ENCODE measurements around the gene PRAC1.
"Not testable (repeated sequence)": the region's sequence is repeated elsewhere in the genome, so short reads cannot be mapped to it uniquely, and the experiment has no call there.

PRAC1 gene

DNA sequence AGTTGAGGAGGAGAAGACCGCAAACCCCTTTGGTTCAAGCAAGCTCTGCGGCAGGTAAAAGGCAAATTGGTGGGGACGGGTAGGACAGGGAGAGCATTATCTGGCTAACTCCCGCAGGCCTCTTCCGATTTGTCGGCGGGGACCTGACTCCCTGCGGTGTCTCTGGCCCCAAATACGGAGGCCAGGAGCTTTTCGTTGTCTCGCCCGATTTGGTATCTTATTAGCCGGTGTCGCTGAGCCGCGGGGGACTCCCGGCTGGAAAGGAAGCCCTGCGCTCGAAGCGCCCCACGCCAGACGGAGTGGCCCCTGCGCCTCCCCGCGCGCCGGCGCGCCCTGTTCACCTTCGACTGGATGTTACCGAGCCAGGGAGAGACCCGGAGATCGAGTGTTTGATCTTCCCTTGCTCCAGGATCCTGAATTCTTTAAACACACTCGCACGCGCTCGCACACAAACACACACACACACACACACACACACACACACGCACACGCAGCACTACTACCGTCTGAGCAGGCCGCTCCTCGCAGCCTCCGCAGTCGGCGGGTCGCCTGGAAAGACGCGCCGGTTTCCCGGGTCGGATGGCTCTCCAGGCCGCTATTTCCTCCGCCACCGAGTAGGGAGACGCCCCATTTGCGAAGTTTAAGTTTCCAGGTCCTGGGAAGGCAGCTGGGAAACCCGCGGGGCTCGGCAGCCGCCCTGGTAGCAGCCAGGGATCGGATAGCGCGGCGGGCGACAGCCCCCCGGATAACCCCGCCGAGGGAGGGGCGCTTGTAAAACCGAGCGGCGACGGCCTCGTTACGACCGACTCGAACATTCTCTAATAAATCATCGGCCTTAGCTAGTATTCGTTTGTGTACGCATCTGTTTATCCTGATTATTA, 3.3 kb downstream of the PRAC1 start:
- peak overlapping the region; percentile 70 to 76 for H3K4me3 ChIP-seq (ENCODE audit: low read length in 2 of 2)
- no peaks in the 10 kb centered on the region for H3K36me3 ChIP-seq (ENCODE audit: control insufficient read depth in 2 of 2, insufficient read depth in 2 of 2, low read length in 2 of 2)
- H3K9ac ChIP-seq (ENCODE audit: low read depth in 1 of 2, low read length in 2 of 2) = peak overlapping the region; percentile 80 to 87
- H3K27ac ChIP-seq (ENCODE audit: low read depth in 2 of 2, low read length in 2 of 2) = peak overlapping the region; percentile 84 to 94
- peaks cover 23 to 33% of the 10 kb centered on the region in 2 donors for H3K27me3 ChIP-seq (ENCODE audit: control insufficient read depth in 2 of 2, insufficient read depth in 2 of 2, low read length in 2 of 2)
- no peaks in the 10 kb centered on the region for H3K9me3 ChIP-seq (ENCODE audit: control insufficient read depth in 2 of 2, low read length in 2 of 2)
- peaks cover 4 to 6% of the 10 kb centered on the region in 2 donors for H3K4me1 ChIP-seq (ENCODE audit: control insufficient read depth in 2 of 2, insufficient read depth in 2 of 2, low read length in 2 of 2)

DNA sequence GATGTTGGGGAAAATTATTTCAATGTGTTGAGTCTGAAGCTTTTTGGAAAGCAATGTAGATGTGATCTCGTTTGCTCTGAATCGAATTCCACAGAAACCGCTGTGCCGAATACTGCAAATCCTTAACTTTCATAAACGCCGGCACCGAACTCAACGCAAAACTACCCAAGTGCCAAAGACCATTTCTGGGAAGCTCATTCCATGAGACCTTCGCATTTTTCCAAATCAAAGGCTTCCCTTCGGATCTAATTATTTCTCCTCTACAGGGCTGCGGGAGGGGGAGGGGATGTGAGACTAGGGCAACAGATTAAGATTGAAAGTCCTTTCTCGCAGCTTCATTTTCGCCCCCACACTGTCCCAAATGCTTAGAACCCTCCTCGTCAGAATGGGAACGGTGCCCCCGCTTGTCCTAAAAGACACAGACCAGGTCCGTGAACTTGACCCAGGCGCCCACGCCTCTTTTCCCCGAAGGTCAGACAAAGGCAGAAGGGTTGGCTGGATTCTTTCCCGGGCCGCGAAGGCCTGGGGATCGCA, 4.0 kb downstream of the PRAC1 start:
- no peaks in the 10 kb centered on the region for H3K9me3 ChIP-seq (ENCODE audit: control insufficient read depth in 2 of 2, low read length in 2 of 2)
- peaks cover 23 to 35% of the 10 kb centered on the region in 2 donors for H3K27me3 ChIP-seq (ENCODE audit: control insufficient read depth in 2 of 2, insufficient read depth in 2 of 2, low read length in 2 of 2)
- peak overlapping the region; percentile 84 to 94 for H3K27ac ChIP-seq (ENCODE audit: low read depth in 2 of 2, low read length in 2 of 2)
- peaks cover 2 to 6% of the 10 kb centered on the region in 2 donors for H3K4me1 ChIP-seq (ENCODE audit: control insufficient read depth in 2 of 2, insufficient read depth in 2 of 2, low read length in 2 of 2)
- no peaks in the 10 kb centered on the region for H3K36me3 ChIP-seq (ENCODE audit: control insufficient read depth in 2 of 2, insufficient read depth in 2 of 2, low read length in 2 of 2)
- peak overlapping the region; percentile 70 to 76 for H3K4me3 ChIP-seq (ENCODE audit: low read length in 2 of 2)
- peak overlapping the region; percentile 80 to 87 for H3K9ac ChIP-seq (ENCODE audit: low read depth in 1 of 2, low read length in 2 of 2)

DNA sequence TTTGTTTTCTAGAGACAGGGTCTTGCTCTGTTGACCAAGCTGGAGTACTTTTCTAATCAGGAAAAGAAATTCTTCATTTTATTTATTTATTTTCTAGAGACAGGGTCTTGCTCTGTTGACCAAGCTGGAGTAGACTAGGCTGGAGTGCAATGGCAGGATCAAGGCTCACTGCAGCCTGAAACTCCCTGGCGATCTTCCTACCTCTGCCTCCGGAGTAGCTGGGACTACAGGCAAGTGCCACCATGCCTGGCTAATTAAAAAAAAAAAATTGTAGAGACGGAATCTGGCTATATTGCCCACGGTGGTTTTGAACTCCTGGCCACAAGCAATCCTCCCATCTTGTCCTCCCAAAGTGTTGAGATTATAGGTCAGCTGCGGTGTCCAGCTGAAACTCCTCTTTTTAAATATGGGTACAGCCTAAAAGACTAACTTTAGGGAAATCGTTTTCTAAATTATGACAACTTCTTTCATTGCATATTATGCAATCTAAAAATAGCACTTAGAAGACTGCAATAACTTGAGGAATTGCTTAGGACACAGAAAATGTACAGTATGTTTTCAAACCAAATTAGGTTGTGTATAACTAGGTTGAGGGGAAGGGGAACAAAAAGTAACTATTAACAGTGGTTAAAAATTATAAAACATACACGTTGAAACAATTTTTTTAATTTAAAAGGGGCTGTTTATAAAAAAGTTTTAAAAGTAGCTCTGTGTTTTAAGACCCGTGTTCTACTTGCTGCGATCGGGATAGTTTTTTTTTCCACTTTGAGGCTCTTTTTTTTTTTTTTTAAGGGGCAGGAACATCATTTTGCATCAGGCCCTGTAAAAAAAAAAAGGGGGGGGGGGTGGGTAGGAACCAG, 4.7 kb downstream of the PRAC1 start:
- Histone ChIP-seq H3K9me3 (ENCODE audit: control insufficient read depth in 2 of 2, low read length in 2 of 2) (no peaks in the 10 kb centered on the region), H3K27me3 (ENCODE audit: control insufficient read depth in 2 of 2, insufficient read depth in 2 of 2, low read length in 2 of 2) (peaks cover 23 to 33% of the 10 kb centered on the region in 2 donors), H3K36me3 (ENCODE audit: control insufficient read depth in 2 of 2, insufficient read depth in 2 of 2, low read length in 2 of 2) (no peaks in the 10 kb centered on the region), H3K4me3 (ENCODE audit: low read length in 2 of 2) (peak overlapping the region; percentile 70 to 76), H3K27ac (ENCODE audit: low read depth in 2 of 2, low read length in 2 of 2) (peak overlapping the region; percentile 84 to 94), H3K4me1 (ENCODE audit: control insufficient read depth in 2 of 2, insufficient read depth in 2 of 2, low read length in 2 of 2) (peaks cover 2 to 6% of the 10 kb centered on the region in 2 donors), H3K9ac (ENCODE audit: low read depth in 1 of 2, low read length in 2 of 2) (peak overlapping the region; percentile 2 to 87)

DNA sequence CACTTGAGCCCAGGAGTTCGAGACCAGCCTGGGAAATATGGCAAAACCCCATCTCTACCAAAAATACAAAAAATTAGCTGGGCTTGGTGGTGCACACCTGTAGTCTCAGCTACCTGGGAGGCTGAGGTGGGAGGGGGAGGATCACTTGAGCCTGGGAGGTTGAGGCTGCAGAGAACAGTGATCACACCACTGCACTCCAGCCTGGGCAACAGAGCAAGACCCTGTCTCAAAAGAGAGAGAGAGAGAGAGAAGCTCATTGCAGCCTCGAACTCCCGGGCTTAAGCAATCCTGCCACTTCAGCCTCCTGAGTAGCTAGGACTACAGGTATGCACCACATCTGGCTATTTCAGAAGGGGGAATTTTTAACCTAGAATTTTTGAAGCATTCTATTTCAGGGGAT, 5.8 kb downstream of the PRAC1 start:
- H3K9ac ChIP-seq (ENCODE audit: low read depth in 1 of 2, low read length in 2 of 2); H3K4me1 ChIP-seq (ENCODE audit: control insufficient read depth in 2 of 2, insufficient read depth in 2 of 2, low read length in 2 of 2); H3K9me3 ChIP-seq (ENCODE audit: control insufficient read depth in 2 of 2, low read length in 2 of 2); H3K36me3 ChIP-seq (ENCODE audit: control insufficient read depth in 2 of 2, insufficient read depth in 2 of 2, low read length in 2 of 2); H3K4me3 ChIP-seq (ENCODE audit: low read length in 2 of 2): not testable (repeated sequence)
- peak overlapping the region; percentile 32 to 58 for H3K27ac ChIP-seq (ENCODE audit: low read depth in 2 of 2, low read length in 2 of 2)
- peaks cover 16 to 25% of the 10 kb centered on the region in 2 donors for H3K27me3 ChIP-seq (ENCODE audit: control insufficient read depth in 2 of 2, insufficient read depth in 2 of 2, low read length in 2 of 2)

DNA sequence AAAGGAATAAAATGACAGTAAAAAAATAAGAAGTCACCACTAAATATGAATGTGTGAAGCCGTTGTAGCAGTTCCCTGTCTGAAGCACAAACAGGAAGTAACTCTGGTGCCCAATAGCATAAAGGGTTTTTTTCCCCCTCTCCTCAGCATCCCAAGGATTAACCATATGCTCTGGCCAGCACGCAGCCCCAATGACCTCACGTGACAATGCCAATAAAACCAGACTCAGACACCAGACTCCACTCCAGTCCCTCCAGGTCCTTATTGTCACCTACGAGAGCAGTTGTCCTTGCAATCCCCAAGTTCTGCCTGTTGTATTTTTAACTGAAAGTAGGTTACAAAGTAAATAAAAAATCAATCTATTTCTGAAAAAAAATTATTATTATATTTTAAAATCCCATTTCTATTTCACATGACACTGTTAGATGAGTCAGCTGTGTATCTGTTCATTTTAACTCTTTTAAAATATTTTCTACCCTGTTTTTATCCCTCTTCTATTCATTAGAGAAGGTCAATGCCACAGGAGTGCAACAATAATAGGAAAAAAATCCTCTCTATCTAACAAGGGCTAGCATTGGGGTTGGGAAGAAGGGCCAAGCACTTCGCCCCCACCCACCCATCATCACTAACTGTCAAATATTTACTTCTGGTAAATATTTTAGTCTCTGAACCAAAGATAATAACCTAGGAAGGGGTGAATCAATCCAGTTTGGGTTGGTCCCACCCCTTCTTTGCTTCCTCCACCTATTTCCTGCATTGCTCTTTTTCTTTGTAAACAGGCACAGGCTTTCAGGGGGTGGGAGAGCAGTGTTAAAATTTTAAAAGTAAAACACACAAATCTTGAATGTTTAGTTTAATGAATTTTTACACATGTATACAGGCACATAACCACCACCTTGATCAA, 6.6 kb downstream of the PRAC1 start:
- Histone ChIP-seq H3K27me3 (ENCODE audit: control insufficient read depth in 2 of 2, insufficient read depth in 2 of 2, low read length in 2 of 2) (peaks cover 16 to 21% of the 10 kb centered on the region in 2 donors), H3K4me3 (ENCODE audit: low read length in 2 of 2) (no peak overlapping the region), H3K9ac (ENCODE audit: low read depth in 1 of 2, low read length in 2 of 2) (no peak overlapping the region), H3K9me3 (ENCODE audit: control insufficient read depth in 2 of 2, low read length in 2 of 2) (no peaks in the 10 kb centered on the region), H3K36me3 (ENCODE audit: control insufficient read depth in 2 of 2, insufficient read depth in 2 of 2, low read length in 2 of 2) (no peaks in the 10 kb centered on the region), H3K4me1 (ENCODE audit: control insufficient read depth in 2 of 2, insufficient read depth in 2 of 2, low read length in 2 of 2) (peaks cover 2 to 6% of the 10 kb centered on the region in 2 donors), H3K27ac (ENCODE audit: low read depth in 2 of 2, low read length in 2 of 2) (peak overlapping the region; percentile 32 to 44)

DNA sequence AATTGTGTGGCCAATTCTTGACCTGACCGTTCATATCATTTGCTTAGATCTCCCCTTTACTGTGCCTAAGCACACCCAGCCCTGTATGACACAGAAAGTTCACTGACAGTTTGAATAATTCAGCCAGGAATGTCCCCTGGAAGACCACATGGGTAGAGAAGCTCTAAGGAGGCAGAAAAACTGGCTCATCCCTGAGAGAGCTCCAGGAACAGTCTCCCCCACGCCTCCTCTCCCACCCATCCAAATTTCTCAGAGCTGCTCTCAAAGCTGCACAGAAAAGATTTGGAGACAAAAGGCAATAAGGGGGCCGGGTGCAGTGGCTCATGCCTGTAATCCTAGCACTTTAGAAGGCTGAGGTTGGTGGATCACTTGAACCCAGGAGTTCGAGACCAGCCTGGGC, 11.2 kb downstream of the PRAC1 start:
- H3K4me1 ChIP-seq (ENCODE audit: control insufficient read depth in 2 of 2, insufficient read depth in 2 of 2, low read length in 2 of 2) = no peaks in the 10 kb centered on the region
- peaks cover 2% of the 10 kb centered on the region in 2 donors for H3K27me3 ChIP-seq (ENCODE audit: control insufficient read depth in 2 of 2, insufficient read depth in 2 of 2, low read length in 2 of 2)
- H3K36me3 ChIP-seq (ENCODE audit: control insufficient read depth in 2 of 2, insufficient read depth in 2 of 2, low read length in 2 of 2) = peaks cover 0 to 2% of the 10 kb centered on the region in 2 donors
- H3K9ac ChIP-seq (ENCODE audit: low read depth in 1 of 2, low read length in 2 of 2) = no peak overlapping the region
- H3K27ac ChIP-seq (ENCODE audit: low read depth in 2 of 2, low read length in 2 of 2) = no peak overlapping the region
- no peaks in the 10 kb centered on the region for H3K9me3 ChIP-seq (ENCODE audit: control insufficient read depth in 2 of 2, low read length in 2 of 2)
- H3K4me3 ChIP-seq (ENCODE audit: low read length in 2 of 2) = no peak overlapping the region

DNA sequence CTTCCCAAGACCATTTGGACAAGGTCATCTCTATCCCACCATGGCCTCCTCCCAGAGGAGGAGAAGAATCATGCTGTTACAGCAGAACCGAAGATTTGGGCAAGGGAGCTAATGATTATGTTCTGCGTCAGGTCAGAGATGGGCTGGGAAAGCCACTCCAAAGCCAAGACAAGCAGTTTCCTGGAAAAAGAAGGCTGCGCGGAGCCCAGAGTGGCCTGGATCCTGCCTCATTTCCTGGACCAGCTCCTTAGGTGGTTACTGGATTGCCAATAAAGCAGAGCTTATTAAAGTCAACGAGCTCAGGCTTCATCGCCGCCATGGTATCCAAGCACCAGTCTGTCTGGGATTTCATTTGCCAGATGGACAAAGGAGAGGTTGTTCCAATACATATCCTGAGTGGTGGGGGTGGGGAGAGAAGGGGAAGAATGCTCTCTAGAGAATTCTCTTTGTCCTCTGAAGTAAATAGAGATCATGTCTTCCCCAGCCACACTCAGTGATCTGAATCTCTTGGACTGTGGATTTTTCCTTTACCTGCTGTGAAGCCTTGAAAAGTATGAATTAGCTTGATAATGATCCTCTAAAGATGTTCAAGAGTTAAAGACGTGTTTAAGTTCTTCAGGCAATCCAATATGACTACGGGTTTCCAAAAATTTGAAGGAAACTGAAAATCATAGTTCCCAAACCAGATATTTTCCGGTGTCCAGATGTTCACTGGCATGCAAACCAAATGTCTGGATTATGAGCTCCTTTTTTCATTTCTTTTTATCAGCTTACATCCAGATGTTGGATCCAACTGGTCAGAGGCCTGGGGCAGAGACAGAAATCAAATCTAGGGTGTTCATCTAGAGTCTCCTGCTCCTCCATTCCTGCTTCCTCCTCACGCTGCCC, 17.7 kb downstream of the PRAC1 start:
- peaks cover 0 to 2% of the 10 kb centered on the region in 2 donors for H3K36me3 ChIP-seq (ENCODE audit: control insufficient read depth in 2 of 2, insufficient read depth in 2 of 2, low read length in 2 of 2)
- H3K27ac ChIP-seq (ENCODE audit: low read depth in 2 of 2, low read length in 2 of 2) = no peak overlapping the region
- H3K4me3 ChIP-seq (ENCODE audit: low read length in 2 of 2) = no peak overlapping the region
- H3K9me3 ChIP-seq (ENCODE audit: control insufficient read depth in 2 of 2, low read length in 2 of 2) = no peaks in the 10 kb centered on the region
- H3K4me1 ChIP-seq (ENCODE audit: control insufficient read depth in 2 of 2, insufficient read depth in 2 of 2, low read length in 2 of 2) = no peaks in the 10 kb centered on the region
- H3K9ac ChIP-seq (ENCODE audit: low read depth in 1 of 2, low read length in 2 of 2) = no peak overlapping the region
- no peaks in the 10 kb centered on the region for H3K27me3 ChIP-seq (ENCODE audit: control insufficient read depth in 2 of 2, insufficient read depth in 2 of 2, low read length in 2 of 2)

DNA sequence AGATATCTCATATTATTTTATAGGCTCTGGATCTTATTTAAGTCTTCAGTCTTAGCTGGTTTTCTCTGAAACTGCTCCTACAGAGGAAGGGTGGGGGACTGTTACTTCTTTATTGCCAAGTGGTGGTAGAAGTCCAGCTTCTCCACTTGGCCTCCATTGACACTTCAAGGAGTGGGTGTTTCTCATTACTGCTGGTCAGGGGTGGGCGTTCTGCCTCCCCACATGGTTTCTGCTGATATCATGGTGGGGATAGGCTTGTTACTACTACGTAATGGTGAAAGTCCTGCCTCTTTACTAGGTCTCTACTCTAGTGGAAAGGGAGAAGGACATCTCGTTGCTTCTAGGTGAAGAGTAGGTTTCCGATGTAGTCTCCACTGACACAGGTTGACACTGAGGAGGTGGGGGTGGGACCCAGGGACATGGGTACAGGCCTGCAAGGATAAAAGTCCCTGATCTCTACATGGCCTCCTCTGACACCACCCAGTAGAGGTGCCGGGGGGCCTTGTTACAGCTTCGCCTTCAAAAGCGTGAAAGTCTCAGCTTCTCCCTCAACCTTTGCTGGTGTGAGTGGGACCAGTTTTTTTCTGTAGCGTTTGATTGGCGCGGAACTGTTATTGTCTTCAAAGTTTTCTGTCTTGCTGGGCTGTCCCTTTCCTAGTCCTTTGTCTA, 20.3 kb downstream of the PRAC1 start:
- Histone ChIP-seq H3K4me1 (ENCODE audit: control insufficient read depth in 2 of 2, insufficient read depth in 2 of 2, low read length in 2 of 2) (no peaks in the 10 kb centered on the region), H3K9me3 (ENCODE audit: control insufficient read depth in 2 of 2, low read length in 2 of 2) (no peaks in the 10 kb centered on the region), H3K4me3 (ENCODE audit: low read length in 2 of 2) (no peak overlapping the region), H3K27ac (ENCODE audit: low read depth in 2 of 2, low read length in 2 of 2) (no peak overlapping the region), H3K27me3 (ENCODE audit: control insufficient read depth in 2 of 2, insufficient read depth in 2 of 2, low read length in 2 of 2) (no peaks in the 10 kb centered on the region), H3K36me3 (ENCODE audit: control insufficient read depth in 2 of 2, insufficient read depth in 2 of 2, low read length in 2 of 2) (no peaks in the 10 kb centered on the region), H3K9ac (ENCODE audit: low read depth in 1 of 2, low read length in 2 of 2) (no peak overlapping the region)
